ENCODE results near the gene CCDC91. TPM values are rescaled to one million over a fixed set of nuclear protein-coding genes. Genes with fewer than 3 reads are reported as not detected.
"Not testable (repeated sequence)": the region's sequence is repeated elsewhere in the genome, so short reads cannot be mapped to it uniquely, and the experiment has no call there.

The CCDC91 gene
- polyA plus RNA-seq, 1 donor (not counting 4 experiments of a cell fraction or from before 2014, with no cell fraction given), result 26.5 TPM

DNA sequence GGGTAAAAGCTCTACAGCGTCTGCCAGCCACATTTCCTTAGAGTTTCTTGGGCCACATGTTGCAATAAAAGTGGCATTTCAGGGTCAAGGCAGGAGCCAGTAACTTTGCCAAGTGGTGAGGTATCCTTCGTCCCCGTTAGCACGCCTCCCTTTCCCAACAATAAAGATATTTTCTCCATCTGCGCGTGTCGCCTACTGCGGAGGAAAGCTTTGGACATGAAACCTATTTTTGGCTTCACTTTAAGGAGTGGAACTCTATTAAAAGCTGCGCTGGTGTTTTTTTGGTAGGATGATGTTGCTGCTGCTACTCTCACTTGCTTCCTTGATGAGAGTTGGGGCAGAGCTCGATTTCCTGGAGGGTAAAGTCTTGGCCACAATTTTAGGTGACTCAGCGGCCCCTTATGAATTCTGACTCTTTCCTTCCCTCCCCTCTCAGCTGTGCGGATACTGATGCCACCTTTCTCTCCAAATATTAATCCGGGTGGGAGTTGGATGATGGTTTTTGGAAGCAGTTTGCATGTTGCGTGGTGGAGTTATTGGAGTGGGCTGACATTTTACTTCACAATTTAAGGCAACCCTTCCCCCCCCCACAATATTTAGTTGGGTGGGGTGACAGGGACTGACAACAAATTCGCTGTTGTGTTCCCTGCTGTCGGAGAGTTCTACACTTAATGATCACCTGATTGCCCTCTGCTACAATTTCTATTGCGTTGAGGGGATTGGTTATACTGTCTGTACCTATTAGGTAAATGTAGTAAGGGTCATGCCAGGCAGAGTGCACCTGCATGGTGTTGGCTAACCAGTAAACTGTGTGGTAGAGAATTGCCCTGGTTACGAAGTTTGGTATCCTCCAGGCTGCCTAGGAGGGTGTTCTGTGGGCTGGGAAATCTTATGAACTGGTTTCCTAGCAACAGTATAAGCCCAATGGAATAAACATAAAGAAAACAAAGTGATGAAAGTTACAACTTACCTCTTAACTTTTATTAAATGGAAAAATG lies 1.1 kb downstream of the CCDC91 start:
- Histone ChIP-seq H3K79me2 (ENCODE audit: control insufficient read depth, insufficient read depth, low read length) (peaks cover 23% of the 10 kb centered on the region), H3K27ac (ENCODE audit: control insufficient read depth, insufficient read depth, low read length) (peak overlapping the region; percentile 99), H2AFZ (ENCODE audit: control insufficient read depth, low read length) (peak overlapping the region; percentile 92), H3K36me3 (ENCODE audit: control insufficient read depth in 2 of 2, extremely low read depth in 1 of 2, insufficient read depth in 2 of 2, low read length in 2 of 2) (no peaks in the 10 kb centered on the region), H3K27me3 (ENCODE audit: control insufficient read depth, extremely low read depth, insufficient read depth, low read length) (no peaks in the 10 kb centered on the region), H3K4me2 (ENCODE audit: control insufficient read depth, extremely low read depth, insufficient read depth, low read depth, low read length) (peak overlapping the region; percentile 99), H3K9me1 (ENCODE audit: control insufficient read depth, extremely low read depth, insufficient read depth, low read length) (no peaks in the 10 kb centered on the region), H3K9me3 (ENCODE audit: control insufficient read depth, low read depth, low read length) (no peaks in the 10 kb centered on the region), H3K4me3 (ENCODE audit: control insufficient read depth in 2 of 3, extremely low read depth in 1 of 3, insufficient read depth in 2 of 3, low read depth in 1 of 3, low read length in 3 of 3) (peak overlapping the region; percentile 73 to 92 (median 74)), H3K9ac (ENCODE audit: control insufficient read depth, extremely low read depth, insufficient read depth, low read length) (peak overlapping the region; percentile 96), H4K20me1 (ENCODE audit: control insufficient read depth, extremely low read depth, insufficient read depth, low read length) (no peaks in the 10 kb centered on the region), H3K4me1 (ENCODE audit: control insufficient read depth, extremely low read depth, insufficient read depth, low read length) (peaks cover 17% of the 10 kb centered on the region)
- no peak for TF ChIP-seq EZH2 (IDR thresholded peaks at IDR 0.05; ENCODE audit: low read length)
- TF ChIP-seq, protein P1, sequence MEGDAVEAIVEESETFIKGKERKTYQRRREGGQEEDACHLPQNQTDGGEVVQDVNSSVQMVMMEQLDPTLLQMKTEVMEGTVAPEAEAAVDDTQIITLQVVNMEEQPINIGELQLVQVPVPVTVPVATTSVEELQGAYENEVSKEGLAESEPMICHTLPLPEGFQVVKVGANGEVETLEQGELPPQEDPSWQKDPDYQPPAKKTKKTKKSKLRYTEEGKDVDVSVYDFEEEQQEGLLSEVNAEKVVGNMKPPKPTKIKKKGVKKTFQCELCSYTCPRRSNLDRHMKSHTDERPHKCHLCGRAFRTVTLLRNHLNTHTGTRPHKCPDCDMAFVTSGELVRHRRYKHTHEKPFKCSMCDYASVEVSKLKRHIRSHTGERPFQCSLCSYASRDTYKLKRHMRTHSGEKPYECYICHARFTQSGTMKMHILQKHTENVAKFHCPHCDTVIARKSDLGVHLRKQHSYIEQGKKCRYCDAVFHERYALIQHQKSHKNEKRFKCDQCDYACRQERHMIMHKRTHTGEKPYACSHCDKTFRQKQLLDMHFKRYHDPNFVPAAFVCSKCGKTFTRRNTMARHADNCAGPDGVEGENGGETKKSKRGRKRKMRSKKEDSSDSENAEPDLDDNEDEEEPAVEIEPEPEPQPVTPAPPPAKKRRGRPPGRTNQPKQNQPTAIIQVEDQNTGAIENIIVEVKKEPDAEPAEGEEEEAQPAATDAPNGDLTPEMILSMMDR (optimal IDR thresholded peaks at IDR 0.05 in 1 of 3, IDR thresholded peaks at IDR 0.05 in 1 of 3, conservative IDR thresholded peaks at IDR 0.05 in 1 of 3; ENCODE audit: extremely low read depth in 1 of 3, insufficient read depth in 2 of 3, low read length in 3 of 3), result no peak
- dilution Hi-C loops (cut with MboI; ENCODE audit: extremely low pct_ligation_motif_present, low sequenced_read_pairs), result no loop called here
- no peak for DNase-seq (ENCODE audit: low read depth, low spot score)
- no peak for FAIRE-seq

DNA sequence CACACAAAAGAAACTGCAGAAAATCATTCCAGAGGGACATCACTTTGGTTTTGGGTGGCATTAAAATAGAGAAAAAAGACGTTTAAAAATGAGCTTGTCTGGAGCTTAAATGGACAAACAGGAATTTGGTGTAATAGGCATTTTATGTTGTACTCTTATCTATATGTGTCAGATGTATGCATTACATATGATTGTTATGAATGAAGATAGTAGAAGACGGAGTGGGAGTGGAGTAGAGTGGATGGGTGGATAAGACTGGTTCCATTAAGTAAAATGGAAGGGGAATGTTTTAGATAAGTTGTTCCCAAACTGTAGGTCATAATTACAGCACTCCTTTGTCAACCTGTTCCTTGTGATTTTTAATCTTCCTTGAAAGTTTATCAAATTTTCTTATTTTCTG lies 1.9 kb downstream of the CCDC91 start:
- DNase-seq (ENCODE audit: low read depth, low spot score) (no peak), FAIRE-seq (no peak)
- Histone ChIP-seq H4K20me1 (ENCODE audit: control insufficient read depth, extremely low read depth, insufficient read depth, low read length) (no peaks in the 10 kb centered on the region), H3K27ac (ENCODE audit: control insufficient read depth, insufficient read depth, low read length) (peak overlapping the region; percentile 99), H3K27me3 (ENCODE audit: control insufficient read depth, extremely low read depth, insufficient read depth, low read length) (no peaks in the 10 kb centered on the region), H3K4me1 (ENCODE audit: control insufficient read depth, extremely low read depth, insufficient read depth, low read length) (peaks cover 17% of the 10 kb centered on the region), H3K9me3 (ENCODE audit: control insufficient read depth, low read depth, low read length) (no peaks in the 10 kb centered on the region), H3K9me1 (ENCODE audit: control insufficient read depth, extremely low read depth, insufficient read depth, low read length) (no peaks in the 10 kb centered on the region), H3K36me3 (ENCODE audit: control insufficient read depth in 2 of 2, extremely low read depth in 1 of 2, insufficient read depth in 2 of 2, low read length in 2 of 2) (no peaks in the 10 kb centered on the region), H2AFZ (ENCODE audit: control insufficient read depth, low read length) (no peak overlapping the region), H3K4me3 (ENCODE audit: control insufficient read depth in 2 of 3, extremely low read depth in 1 of 3, insufficient read depth in 2 of 3, low read depth in 1 of 3, low read length in 3 of 3) (no peak overlapping the region), H3K9ac (ENCODE audit: control insufficient read depth, extremely low read depth, insufficient read depth, low read length) (no peak overlapping the region), H3K4me2 (ENCODE audit: control insufficient read depth, extremely low read depth, insufficient read depth, low read depth, low read length) (peak overlapping the region; percentile 6), H3K79me2 (ENCODE audit: control insufficient read depth, insufficient read depth, low read length) (peaks cover 25% of the 10 kb centered on the region)
- dilution Hi-C loops (cut with MboI; ENCODE audit: extremely low pct_ligation_motif_present, low sequenced_read_pairs), result no loop called here
- TF ChIP-seq EZH2 (IDR thresholded peaks at IDR 0.05; ENCODE audit: low read length), result no peak
- TF ChIP-seq, protein P1 (optimal IDR thresholded peaks at IDR 0.05 in 1 of 3, IDR thresholded peaks at IDR 0.05 in 1 of 3, conservative IDR thresholded peaks at IDR 0.05 in 1 of 3; ENCODE audit: extremely low read depth in 1 of 3, insufficient read depth in 2 of 3, low read length in 3 of 3), result no peak

DNA sequence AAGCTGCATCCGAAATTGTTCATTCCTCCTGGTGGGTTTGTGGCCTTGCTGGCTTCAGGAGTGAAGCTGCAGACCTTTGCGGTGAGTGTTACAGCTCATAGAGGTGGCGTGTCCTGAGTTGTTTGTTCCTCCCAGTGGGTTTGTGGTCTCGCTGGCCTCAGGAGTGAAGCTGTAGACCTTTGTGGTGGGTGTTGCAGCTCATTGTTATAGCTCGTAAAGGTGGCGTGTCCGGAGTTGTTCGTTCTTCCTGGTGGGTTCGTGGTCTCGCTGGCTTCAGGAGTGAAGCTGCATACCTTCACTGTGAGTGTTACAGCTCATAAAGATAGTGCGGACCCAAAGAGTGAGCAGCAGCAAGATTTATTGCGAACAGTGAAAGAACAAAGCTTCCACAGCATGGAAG lies 4.4 kb downstream of the CCDC91 start:
- H4K20me1 ChIP-seq (ENCODE audit: control insufficient read depth, extremely low read depth, insufficient read depth, low read length); H3K27ac ChIP-seq (ENCODE audit: control insufficient read depth, insufficient read depth, low read length); H3K9ac ChIP-seq (ENCODE audit: control insufficient read depth, extremely low read depth, insufficient read depth, low read length); H3K9me1 ChIP-seq (ENCODE audit: control insufficient read depth, extremely low read depth, insufficient read depth, low read length); H3K4me2 ChIP-seq (ENCODE audit: control insufficient read depth, extremely low read depth, insufficient read depth, low read depth, low read length); FAIRE-seq; H3K4me3 ChIP-seq (ENCODE audit: control insufficient read depth in 2 of 3, extremely low read depth in 1 of 3, insufficient read depth in 2 of 3, low read depth in 1 of 3, low read length in 3 of 3); H3K36me3 ChIP-seq (ENCODE audit: control insufficient read depth in 2 of 2, extremely low read depth in 1 of 2, insufficient read depth in 2 of 2, low read length in 2 of 2); dilution Hi-C loops (cut with MboI; ENCODE audit: extremely low pct_ligation_motif_present, low sequenced_read_pairs); H3K9me3 ChIP-seq (ENCODE audit: control insufficient read depth, low read depth, low read length); H3K27me3 ChIP-seq (ENCODE audit: control insufficient read depth, extremely low read depth, insufficient read depth, low read length); DNase-seq (ENCODE audit: low read depth, low spot score); H2AFZ ChIP-seq (ENCODE audit: control insufficient read depth, low read length): not testable (repeated sequence)
- peaks cover 16% of the 10 kb centered on the region for H3K4me1 ChIP-seq (ENCODE audit: control insufficient read depth, extremely low read depth, insufficient read depth, low read length)
- H3K79me2 ChIP-seq (ENCODE audit: control insufficient read depth, insufficient read depth, low read length), result peaks cover 27% of the 10 kb centered on the region
